Fibroblast of pulmonary artery (primary cell): ENCODE results near the gene NACA2.

Experiments
- DNase-seq: peaks from one replicate; pipeline ENCODE4 v3.0.0-alpha.2; 2010; ENCODE audit warnings: low read depth
- H3K4me3 ChIP-seq: replicated peaks from 2 replicates; pipeline ENCODE4 v1.5.1; 2011; ENCODE audit warnings: low read depth, mild to moderate bottlenecking, control low read depth, low read length, moderate library complexity
- CTCF ChIP-seq: IDR thresholded peaks from 2 replicates; pipeline ENCODE4 v1.5.1; 2011; ENCODE audit warnings: mild to moderate bottlenecking, control low read depth, low read length, inconsistent platforms; ENCODE audit errors: missing control alignments

Gene NACA2

GRCh38 chr17:61551255-61551742 is 39.7 kb downstream of the NACA2 start:
- H3K4me3 ChIP-seq, result no peak overlapping the region
- TF ChIP-seq CTCF, result peak; percentile 79
- peak; percentile 68 for DNase-seq

- no peak for DNase-seq
- TF ChIP-seq CTCF, result no peak
- no peak overlapping the region for H3K4me3 ChIP-seq
These were observed 43.9 kb downstream of the NACA2 start for GRCh38 chr17:61547113-61547512.

- no peak overlapping the region for H3K4me3 ChIP-seq
- no peak for DNase-seq
- TF ChIP-seq CTCF, result no peak
These were observed 45.6 kb downstream of the NACA2 start for GRCh38 chr17:61545335-61545938.

GRCh38 chr17:61543786-61544415 is 47.1 kb downstream of the NACA2 start:
- H3K4me3 ChIP-seq, result no peak overlapping the region
- no peak for TF ChIP-seq CTCF
- DNase-seq, result no peak

- TF ChIP-seq CTCF, result no peak
- no peak overlapping the region for H3K4me3 ChIP-seq
- DNase-seq, result no peak
These were observed 49.0 kb downstream of the NACA2 start for GRCh38 chr17:61542027-61542426.

- no peak overlapping the region for H3K4me3 ChIP-seq
- no peak for TF ChIP-seq CTCF
- no peak for DNase-seq
These were observed 50.1 kb downstream of the NACA2 start for GRCh38 chr17:61540874-61541273.
